HepG2 (cell line): ENCODE measurements around the gene BRK1. TPM values are rescaled to one million over a fixed set of nuclear protein-coding genes. Genes with fewer than 3 reads are reported as not detected.

Experiments
- AGO1 ChIP-seq: fragments of 200-400 bp; formaldehyde crosslinking; IDR thresholded peaks from 2 replicates; pipeline ENCODE4 v1.6.1; 2017; ENCODE audit warnings: mild to moderate bottlenecking, low read depth, low read length, moderate library complexity; ENCODE audit not compliant: poor library complexity, severe bottlenecking
- CENPBD1 ChIP-seq: sonication (generic); formaldehyde crosslinking; IDR thresholded peaks from 2 replicates; pipeline ENCODE4 v1.8.0; 2022; ENCODE audit warnings: missing genetic modification reagents, low read depth, mild to moderate bottlenecking, borderline replicate concordance
- EED ChIP-seq: sonication (generic); formaldehyde crosslinking; IDR thresholded peaks from 2 replicates; pipeline ENCODE4 v1.5.0; 2020; ENCODE audit warnings: mild to moderate bottlenecking, missing genetic modification reagents
- FLYWCH1 ChIP-seq: sonication (generic); formaldehyde crosslinking; IDR thresholded peaks from 2 replicates; pipeline ENCODE4 v1.8.1; 2023; ENCODE audit warnings: mild to moderate bottlenecking, missing genetic modification reagents
- IKZF1 ChIP-seq: fragments of 450-650 bp; IDR thresholded peaks from 2 replicates; pipeline ENCODE4 v1.7.1; 2016
- PAXIP1 ChIP-seq: sonication (generic); formaldehyde crosslinking; conservative IDR thresholded peaks from 2 replicates; pipeline ENCODE4 v1.4.0; 2020; ENCODE audit warnings: mild to moderate bottlenecking, missing genetic modification reagents, moderate library complexity
- RBAK ChIP-seq: sonication (generic); formaldehyde crosslinking; IDR thresholded peaks from 2 replicates; pipeline ENCODE4 v1.5.1; 2020; ENCODE audit warnings: mild to moderate bottlenecking, missing genetic modification reagents
- THAP11 ChIP-seq: IDR thresholded peaks from 2 replicates; pipeline ENCODE4 v1.6.1; 2016; ENCODE audit warnings: missing biosample characterization, missing genetic modification reagents
- ZNF143 ChIP-seq: sonication (generic); formaldehyde crosslinking; IDR thresholded peaks from 2 replicates; pipeline ENCODE4 v1.4.0; 2020; ENCODE audit warnings: missing genetic modification reagents
- ZNF260 ChIP-seq: sonication (generic); formaldehyde crosslinking; IDR thresholded peaks from 2 replicates; pipeline ENCODE4 v1.4.0; 2020; ENCODE audit warnings: missing genetic modification reagents, low read depth, mild to moderate bottlenecking, borderline replicate concordance
- ZNF501 ChIP-seq: sonication (generic); formaldehyde crosslinking; IDR thresholded peaks from 2 replicates; pipeline ENCODE4 v1.5.1; 2020; ENCODE audit warnings: mild to moderate bottlenecking, moderate library complexity, missing genetic modification reagents
- ZNF609 ChIP-seq: sonication (generic); formaldehyde crosslinking; IDR thresholded peaks from 2 replicates; pipeline ENCODE4 v1.4.0; 2020; ENCODE audit warnings: mild to moderate bottlenecking, missing genetic modification reagents, borderline replicate concordance
- polyA plus RNA-seq, 8 experiments: library from polyadenylated mRNA; depleted of rRNA in 3 of 8; stranded (reverse) in 7 of 8; unstranded in 1 of 8; fragments of >200 nt; fragmentation: Illumina TruSeq in 4 of 8; extraction: Trizol in 4 of 8; gene quantifications; 2 replicates each; pipeline versions ENCODE4 v1.2.1 to v1.2.3, GENCODE V29; 2011 to 2016; ENCODE audit warnings: low read depth in 4 of 8, missing spikeins in 1 of 8, mixed read lengths in 1 of 8; ENCODE audit not compliant: insufficient read depth in 1 of 8
- total RNA-seq, 5 experiments: library from RNA; depleted of rRNA; stranded (reverse); fragments of >200 nt; fragmentation: Illumina TruSeq; extraction: Trizol; gene quantifications; 2 replicates each; pipeline ENCODE4 v1.2.3, GENCODE V29; 2016; ENCODE audit warnings: low read depth in 1 of 5
- TF ChIP-seq, protein P1 (sequence below): sonication (generic); formaldehyde crosslinking; IDR thresholded peaks from 2 replicates; pipeline ENCODE4 v1.5.0; 2020; ENCODE audit warnings: mild to moderate bottlenecking, low read depth, missing genetic modification reagents, borderline replicate concordance
- TF ChIP-seq, protein P2 (sequence below): IDR thresholded peaks from 2 replicates; pipeline ENCODE4 v1.6.1; 2016

The BRK1 gene
- total and polyA plus RNA-seq, 2 of the 13 experiments (the other 11 are each of a cell fraction or from before 2014, with no cell fraction given) = 118 to 155 TPM

DNA sequence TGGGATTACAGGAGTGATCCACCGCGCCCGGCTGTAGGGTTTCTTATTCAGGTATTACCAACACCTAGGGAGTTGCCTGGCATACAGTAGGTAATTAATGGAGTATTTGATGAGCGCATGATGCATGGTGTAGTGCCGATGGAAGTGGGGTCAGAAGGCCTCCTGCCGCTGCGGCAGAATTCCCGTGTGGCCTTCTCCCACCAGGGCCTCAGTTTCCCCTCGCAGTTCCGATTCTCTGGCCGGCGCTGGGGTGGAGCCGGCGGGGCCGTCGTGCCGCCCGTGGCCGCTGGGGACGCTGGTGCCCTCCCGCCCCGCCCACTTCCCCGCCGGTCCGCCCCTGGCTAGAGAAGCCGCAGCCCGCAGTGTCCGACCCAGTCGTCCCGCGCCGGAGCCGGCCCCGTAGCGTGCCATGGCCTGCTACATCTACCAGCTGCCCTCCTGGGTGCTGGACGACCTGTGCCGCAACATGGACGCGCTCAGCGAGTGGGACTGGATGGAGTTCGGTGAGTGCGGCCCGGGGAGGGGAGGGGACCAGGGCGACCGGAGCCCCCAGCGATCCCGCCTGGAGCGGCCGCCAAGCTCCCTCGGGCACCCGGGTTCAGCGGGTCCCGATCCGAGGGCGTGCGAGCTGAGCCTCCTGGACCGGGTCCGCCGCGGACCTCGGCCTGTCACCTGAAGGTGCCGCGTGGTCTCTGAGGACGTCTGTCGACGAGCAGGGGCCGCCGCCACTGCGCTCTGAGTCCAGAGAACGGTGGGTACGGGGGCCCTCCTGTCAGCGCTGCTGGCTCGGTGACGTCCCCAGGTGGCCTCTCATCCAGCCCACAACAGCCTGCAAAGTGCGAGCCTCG is 49.3 kb downstream of the BRK1 start, which contains the start of gene IRAK2 (continued):
- TF ChIP-seq ZNF609 (0 out of 2 replicates have a peak, but pooled peaks have one; percentile 42), FLYWCH1 (CRISPR knock-in tag) (no peak), PAXIP1 (CRISPR knock-in tag) (no peak; the same call in 1 of the 2 replicates), ZNF143 (CRISPR knock-in tag) (no peak), EED (CRISPR knock-in tag) (0 out of 2 replicates have a peak, but pooled peaks have one; percentile 65), ZNF501 (CRISPR knock-in tag) (no peak), ZNF260 (CRISPR knock-in tag) (no peak), IKZF1 (no peak), CENPBD1 (no peak), THAP11 (CRISPR knock-in tag) (0 out of 2 replicates have a peak, but pooled peaks have one; percentile 20), RBAK (no peak), AGO1 (peak; percentile 55)
- TF ChIP-seq, protein P1, sequence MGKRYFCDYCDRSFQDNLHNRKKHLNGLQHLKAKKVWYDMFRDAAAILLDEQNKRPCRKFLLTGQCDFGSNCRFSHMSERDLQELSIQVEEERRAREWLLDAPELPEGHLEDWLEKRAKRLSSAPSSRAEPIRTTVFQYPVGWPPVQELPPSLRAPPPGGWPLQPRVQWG (CRISPR knock-in tag) = no peak
- TF ChIP-seq, protein P2, sequence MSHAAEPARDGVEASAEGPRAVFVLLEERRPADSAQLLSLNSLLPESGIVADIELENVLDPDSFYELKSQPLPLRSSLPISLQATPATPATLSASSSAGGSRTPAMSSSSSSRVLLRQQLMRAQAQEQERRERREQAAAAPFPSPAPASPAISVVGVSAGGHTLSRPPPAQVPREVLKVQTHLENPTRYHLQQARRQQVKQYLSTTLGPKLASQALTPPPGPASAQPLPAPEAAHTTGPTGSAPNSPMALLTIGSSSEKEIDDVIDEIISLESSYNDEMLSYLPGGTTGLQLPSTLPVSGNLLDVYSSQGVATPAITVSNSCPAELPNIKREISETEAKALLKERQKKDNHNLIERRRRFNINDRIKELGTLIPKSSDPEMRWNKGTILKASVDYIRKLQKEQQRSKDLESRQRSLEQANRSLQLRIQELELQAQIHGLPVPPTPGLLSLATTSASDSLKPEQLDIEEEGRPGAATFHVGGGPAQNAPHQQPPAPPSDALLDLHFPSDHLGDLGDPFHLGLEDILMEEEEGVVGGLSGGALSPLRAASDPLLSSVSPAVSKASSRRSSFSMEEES (CRISPR knock-in tag) = no peak
